HTR-8/SVneo (cell line): ENCODE data around the gene ADAM12.

Experiments
- DNase-seq: peaks from one replicate; pipeline ENCODE4 v3.0.0; 2011; ENCODE audit warnings: low spot score, mixed read lengths; ENCODE audit not compliant: insufficient read length
- FAIRE-seq: peaks from 2 replicates; lab custom pipeline; 2011; peaks lifted over from hg19 to GRCh38; lab: Jason Lieb, UNC

The ADAM12 gene

DNA sequence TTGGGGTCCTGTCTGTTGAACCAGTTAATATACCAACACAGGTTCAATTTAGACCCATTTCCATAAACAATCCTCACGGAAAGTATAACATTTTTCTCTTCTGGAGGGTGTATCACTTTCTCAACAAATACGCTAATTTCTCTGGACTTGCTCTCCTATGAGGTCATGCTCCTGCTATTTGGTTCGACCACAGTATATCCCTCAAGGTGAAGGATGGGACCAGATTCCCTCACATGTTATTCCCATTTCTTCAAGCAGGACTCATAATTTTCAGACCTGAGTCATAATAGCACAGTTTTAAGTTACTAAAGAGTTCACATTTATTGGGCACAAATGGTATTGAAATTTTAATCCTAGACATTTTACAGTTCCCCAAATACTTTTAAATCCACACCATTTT, 57.2 kb downstream of the ADAM12 start:
- FAIRE-seq: no peak
- peak; percentile 19 for DNase-seq

DNA sequence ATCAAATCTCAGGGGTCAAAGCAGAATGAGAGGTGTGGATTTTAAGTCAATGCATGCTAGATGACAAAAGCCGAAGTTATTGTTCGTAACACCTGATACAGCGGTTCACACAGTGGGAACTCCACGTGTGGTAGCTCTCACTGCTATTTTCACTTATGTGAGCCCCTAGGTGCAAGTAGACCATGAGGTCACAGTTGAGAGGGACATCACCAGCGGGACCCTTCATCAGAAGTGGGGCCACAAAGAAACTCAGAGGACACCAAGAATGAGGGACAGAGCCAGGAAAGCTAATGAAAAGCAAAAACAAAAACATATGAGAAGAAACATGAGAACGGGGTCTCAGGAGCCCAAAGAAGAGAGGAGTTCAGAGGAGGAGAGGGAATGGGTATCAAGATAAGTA, 63.5 kb downstream of the ADAM12 start:
- FAIRE-seq: no peak
- DNase-seq: no peak

DNA sequence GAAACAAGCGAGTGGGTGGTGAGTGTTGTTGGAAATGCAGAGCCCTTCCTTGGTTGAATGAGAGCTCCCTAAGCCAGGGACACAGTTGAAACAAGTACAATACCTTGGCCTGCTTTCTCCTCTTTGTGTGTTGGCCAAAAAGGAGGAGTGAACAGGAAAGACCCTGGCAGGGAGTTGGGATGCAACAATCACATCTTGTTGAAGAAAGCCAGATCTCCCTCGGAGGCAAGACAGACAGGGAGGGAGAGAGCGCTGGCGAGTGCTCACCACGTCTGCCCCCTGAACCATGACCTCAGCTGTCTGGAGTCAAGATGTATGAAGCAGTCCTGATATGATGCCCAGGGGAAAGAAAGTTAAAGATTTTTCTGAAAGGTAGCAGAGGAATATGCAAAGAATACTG, 66.8 kb downstream of the ADAM12 start:
- no peak for FAIRE-seq
- DNase-seq: no peak

DNA sequence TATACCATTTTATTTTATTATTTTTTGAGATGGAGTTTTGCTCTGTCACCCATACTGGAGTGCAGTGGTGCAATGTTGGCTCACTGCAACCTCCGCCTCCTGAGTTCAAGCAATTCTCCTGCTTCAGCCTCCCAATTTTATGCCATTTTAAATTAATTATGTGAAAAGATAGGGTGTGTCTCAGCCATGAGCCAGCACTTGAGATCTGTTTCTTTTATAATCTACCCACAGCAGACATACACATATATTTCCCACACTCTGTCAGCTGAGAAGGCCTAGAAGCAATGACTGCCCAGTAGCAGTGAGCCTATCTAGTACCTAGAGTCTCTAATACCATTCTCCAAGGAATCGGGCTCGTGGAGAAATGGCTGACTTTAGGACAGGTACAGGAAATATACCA, 70.5 kb downstream of the ADAM12 start:
- DNase-seq: no peak
- no peak for FAIRE-seq

DNA sequence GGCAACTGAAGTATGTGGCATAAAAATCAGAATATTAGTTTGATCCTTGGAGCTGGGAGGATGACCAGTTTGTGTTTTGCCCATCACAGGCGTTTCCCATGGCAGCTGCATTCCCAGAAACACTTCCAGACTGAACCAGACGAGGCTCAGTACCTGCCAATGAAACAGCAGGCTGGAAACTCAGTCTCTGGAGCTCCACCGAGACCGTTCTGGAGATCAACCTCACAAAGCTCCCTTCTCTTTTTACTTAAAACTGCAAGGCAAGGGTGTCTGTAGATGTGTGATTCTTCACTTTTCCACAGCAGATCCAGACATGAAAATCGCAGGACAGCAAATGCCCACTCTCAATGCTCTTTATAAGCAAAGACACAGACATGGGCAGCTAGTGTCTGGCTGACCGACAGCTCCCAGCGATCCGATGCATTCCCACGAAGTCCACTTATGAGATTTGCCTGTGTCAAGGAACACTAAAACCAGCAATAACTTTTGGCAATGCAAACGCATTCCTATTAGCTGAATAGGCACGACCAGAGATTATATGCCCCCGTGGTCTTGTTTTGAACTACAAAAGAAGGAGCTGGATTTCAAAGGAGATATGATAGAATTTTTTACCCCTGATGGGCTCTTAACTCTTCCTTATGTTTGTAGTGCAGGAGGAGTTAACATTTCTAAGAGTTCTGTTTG, 72.6 kb downstream of the ADAM12 start:
- DNase-seq (no peak), FAIRE-seq (no peak)

DNA sequence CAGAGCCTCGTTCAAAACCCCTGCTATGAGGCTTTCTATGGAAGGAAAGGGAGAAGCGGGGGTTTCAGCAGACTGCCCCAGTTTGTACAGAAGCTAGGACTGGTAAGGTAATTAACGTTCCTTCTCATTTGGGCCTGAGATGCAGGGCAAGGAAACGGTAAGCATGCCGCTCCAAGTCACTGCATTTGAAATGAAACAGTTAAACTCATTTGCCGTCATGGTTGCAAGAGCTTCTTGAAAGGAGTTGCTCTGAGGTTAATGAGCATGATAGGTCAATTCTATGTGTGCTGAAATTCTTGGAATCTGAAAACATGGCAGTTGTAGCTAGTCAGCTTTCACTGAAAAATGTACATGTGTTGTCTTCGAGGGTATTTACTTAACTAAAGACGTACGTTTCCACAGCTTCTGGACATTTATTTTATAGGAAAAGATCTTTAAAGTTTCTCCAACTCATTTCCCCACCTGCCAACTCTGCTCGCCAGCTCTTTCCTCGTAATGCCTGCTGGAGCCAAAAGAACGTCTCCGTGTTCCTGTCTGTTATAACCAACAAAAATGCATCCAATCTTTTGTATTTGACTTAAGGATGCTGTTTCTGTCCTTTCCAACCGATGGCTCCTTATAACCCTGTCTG, 73.3 kb downstream of the ADAM12 start:
- no peak for DNase-seq
- FAIRE-seq: no peak

DNA sequence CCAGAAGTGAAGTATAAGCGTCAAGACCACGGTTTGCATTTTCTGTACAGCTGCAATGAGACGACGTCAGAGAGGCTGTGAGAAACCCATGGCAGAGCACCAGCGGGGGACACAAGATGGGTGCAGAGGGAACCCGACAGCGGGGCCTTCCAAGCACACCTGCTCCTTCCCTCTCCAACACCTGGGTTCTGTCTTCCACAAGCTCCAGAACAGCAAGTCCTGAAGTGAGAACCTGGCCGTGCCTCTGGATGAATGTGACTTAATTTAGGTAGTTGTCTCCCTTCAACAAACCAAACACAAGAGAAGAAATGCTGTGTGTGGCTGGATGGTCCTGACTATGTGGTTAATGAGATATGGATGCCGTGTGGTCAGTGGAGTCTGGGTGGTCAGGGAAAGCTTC, 76.1 kb downstream of the ADAM12 start:
- DNase-seq: no peak
- no peak for FAIRE-seq

DNA sequence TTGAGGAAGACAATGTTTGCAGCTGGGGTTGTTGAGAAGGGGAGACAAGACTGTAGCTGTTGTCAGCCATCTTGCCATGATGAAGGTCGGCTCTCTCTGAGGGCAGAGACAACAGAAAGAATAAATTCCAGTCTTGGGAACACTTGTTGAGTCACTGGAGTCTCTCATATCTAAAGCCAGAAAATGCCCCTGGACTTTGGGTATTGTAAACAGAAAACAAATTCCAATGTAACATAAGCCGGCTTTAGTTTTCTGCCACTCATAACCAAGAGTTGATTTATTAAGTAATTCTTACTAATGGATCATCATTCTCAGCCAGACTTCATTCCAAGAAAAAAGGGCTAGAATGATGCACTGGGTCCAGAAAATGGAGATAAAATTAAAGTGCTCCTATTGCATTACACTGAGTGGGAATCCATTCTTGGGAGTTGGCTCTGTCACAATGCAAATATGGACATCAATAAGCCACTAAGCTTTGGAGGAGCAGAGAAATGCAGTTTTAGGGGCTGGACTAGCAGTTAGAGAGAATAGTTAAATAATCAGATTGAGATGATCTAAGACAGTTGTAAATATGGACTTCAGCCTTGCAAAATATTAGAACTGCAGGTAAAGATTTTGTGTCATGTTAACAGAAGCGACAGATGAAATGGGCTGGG, 78.9 kb downstream of the ADAM12 start:
- FAIRE-seq (no peak), DNase-seq (no peak)

DNA sequence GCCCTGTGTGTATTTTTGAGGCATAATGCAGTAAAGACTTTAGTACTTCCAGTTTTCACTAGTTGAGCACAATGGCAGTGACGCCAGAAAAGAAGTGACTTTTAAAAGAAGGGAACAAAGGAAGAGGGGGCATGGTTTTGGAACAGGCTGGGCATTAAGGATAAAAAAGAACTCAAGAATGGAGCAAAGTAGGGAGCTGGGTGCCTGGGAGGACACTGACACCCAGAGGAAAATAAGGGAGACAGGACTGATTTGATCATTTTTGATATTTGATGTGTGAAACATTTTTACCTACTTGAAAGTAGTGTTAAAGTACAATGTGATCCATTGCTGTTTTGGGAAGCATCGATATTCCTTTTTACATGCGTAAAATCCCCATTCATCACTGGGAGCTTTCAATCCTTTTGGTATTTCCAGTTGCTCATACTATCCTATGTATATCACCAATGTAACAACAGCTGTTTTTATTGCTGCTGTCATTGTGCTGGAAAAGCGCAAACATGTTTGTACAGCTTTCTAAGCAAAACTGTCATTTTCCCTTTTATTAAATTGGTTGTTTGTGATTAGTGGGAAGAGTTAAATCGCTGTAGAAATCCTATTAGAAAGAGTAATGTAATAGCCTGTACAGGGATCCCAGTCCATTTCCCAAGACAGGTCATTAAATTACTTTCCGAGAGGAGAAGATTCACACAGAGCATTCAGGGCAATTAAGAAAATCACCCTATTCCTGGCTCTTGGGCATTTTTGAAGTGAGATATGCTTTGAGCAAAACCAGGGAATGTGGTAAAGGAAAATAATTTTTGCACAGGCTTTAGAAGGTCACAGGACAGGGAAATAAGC, 85.2 kb downstream of the ADAM12 start:
- DNase-seq (no peak), FAIRE-seq (no peak)

DNA sequence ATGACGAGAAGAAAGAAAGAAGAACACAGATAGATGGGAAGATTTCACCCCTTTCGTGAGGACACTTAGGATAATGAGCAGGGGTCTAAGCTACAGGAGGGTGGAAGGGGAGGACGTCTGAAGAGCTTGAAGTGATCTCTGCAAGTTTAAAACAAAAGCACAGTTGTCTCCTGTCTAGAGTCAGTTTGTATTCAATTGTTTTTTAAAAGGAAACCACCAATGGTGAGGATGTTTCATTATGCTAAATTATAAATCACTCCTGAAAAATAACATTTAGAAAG, 85.9 kb downstream of the ADAM12 start:
- DNase-seq (no peak), FAIRE-seq (no peak)

DNA sequence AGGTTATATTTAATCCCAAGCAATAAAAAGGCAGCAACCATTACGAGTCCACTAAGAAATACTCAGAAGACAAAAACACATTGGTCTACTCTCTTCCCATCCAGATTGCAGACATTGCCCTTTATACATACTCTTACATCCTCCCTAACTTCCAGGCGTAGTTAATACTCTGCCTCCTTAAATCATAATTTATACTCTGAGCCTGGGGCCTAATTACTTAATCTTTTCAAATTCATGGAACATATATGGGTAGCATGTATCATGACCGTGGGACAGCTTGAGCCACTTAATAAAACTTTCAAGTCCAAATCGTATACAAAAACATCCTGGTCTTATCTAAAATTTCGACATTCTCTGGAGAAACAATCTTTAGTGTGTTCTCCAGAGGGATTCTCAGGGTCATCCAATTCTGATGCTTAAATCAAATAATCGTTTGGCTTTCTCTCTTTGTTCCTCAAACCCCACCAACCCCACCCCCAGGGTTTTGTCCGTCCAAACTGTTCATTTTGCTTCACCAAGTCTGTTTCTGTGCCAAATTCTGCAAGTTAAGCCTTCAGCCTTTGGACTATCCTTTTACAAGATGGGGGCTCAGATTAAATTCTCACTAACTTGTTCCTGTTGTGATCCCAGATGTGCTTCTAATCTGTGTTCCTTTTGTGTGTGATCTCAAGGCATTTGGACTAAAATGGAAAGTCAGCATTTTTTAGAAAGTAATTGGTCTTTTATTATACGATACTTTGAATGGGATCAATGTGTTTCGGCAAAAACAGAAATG, 86.4 kb downstream of the ADAM12 start:
- no peak for FAIRE-seq
- no peak for DNase-seq

DNA sequence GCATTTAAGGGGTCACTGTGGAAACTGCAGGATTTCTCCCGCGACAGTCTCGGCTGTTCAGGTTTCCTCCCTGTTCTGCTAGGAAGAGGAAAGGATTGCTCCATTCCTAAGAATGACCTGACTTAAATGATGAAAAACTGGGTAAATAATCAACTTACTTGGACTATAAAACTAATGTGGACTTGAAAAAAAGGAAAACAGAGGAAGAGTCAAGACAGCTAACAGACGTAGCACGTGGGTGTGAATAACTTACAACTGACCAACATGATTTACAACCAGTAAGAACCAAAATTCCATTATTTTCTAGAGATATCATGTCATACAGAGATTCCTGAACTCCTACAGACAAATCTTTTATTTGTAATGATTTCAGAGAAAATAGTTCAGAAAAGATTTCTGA, 93.8 kb downstream of the ADAM12 start:
- DNase-seq (no peak), FAIRE-seq (no peak)

DNA sequence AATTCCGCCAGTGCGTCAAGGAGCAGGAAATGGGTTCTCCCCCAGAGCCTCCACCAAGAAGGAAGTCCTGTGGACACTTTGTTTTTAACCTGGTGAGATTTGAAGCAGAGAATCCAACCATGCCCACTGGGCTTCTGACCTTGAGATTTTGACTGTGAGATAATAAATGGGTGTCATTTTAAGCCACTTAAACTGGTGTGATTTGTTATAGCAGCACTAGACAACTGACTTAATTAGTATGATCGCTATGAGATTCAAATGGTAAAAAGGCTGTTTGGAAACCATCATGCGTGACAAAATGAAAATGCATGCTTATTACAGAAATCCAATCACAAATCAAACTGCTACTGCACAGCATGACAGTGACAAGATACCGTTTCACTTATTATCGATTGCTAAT, 98.0 kb downstream of the ADAM12 start:
- FAIRE-seq (no peak), DNase-seq (no peak)

DNA sequence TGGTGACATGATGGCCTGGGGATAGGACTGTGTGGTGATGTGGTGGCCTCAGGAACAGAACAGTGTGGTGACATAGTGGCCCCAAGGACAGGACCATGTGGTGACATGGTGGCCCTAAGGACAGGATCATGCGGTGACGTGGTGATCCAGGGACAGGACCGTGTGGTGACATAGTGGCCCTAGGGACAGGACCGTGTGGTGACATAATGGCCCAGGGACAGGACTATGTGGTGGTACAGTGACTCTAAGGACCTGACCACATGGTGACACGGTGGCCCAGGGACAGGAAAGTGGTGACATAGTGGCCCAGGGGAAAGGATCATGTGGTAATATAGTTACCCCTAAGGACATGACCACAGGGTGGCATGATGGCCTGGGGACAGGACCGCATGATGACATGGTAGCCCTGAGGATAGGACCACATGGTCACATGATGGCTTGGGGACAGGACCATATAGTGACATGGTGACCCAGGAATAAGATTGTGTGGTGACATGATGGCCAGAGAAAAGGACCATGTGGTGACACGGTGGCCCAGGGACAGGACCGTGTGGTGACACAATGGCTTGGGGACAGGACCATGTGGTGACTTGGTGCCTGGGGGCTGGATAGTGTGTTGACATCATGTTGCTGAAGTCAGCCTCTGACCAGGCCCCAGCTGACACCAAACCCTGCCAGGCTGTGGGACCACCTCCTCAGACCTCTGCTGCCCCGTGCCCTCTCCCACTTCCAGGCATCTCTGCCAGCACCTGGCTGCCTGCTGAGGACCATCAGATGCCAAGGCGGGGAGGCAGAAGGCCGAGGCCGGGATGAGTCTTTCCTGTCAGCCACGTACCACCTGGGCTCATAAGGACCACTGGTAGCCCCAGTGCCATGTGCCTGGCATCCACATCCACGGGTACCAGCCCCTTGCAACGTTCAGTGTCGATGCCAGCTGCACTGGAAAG, 99.5 kb downstream of the ADAM12 start:
- FAIRE-seq (no peak), DNase-seq (no peak)

DNA sequence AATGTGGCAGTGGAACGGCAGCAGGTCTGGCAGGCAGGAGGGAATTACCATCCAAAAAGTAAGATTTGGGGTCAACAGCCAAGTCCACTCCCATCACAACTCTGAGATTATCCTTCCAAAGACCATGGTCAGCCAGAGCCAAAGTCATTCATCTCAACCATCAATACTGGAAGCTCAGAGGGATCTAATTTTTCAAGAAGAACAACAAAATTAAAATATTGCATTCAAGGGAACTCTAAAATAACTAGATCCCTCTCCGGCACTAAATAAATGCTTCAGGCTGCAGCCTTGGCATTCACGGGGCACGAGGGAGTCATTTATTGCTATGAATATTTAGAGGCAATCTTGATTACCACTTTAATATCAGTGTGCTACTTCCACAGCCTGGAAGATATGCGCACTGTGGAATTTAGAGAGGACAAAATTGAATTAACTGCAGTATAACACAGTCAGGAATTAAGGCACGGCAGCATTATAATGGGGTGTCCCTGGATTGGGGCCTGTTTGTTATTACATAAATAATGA, 102.0 kb downstream of the ADAM12 start:
- no peak for FAIRE-seq

DNA sequence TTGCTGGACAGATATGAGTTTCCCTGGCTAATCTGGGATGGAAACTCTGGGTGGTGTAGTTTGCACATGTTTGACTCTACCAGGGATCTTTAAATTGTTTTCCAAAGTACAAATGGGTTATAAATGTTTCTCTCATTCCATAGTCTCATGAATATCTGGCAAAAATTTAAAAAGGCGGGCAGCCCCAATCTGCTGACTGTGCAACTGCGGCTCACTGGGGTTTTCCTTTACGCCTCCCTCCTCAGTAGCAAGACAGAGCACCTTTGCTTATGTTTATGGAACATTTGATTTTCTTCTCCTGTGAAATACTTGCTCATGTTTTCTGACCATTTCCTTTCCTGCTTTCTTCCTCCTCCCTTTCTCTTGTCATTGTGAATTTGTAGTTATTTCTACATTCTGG, 105.0 kb downstream of the ADAM12 start:
- no peak for FAIRE-seq
- DNase-seq: no peak

More for the DNA sequence above, 102.0 kb downstream of the ADAM12 start:
- no peak for DNase-seq

DNA sequence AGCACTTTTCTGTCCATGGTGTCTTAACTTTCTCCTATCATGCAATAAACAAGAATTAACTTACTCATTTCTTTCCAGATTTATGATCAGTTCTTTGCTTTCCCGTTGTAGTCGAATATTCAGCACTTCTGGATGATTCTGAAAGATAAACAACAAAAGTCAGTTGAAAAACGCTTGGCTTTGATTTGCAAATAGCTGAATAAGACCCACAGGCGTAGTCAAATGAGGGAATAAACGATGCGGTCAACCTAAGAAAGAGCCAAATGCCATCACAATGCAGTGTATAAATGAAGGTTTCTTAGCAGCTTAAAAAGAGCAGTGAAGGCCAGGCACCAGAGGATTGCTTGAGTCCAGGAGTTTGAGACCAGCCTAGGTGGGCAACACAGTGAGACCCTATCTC, 109.4 kb downstream of the ADAM12 start:
- FAIRE-seq (no peak), DNase-seq (no peak)

DNA sequence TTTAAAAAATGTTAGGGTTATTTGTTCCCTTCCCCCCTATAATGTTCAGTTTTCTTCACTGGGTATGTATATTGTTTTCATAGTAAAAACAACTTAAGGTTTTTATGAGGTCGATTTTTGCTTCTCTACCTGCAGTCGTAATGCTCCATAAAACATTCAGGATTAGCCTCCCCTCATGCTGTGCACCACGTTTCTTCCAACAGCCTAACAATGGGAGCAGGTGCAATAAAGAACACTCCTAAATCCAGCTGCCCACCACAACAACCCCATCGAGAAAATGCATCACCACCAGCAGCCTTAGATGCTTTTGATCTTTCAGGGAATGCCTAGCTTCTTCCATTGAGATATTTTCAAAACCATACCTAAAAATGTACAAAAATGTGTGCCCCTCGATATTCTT, 111.1 kb downstream of the ADAM12 start:
- DNase-seq (no peak), FAIRE-seq (no peak)

DNA sequence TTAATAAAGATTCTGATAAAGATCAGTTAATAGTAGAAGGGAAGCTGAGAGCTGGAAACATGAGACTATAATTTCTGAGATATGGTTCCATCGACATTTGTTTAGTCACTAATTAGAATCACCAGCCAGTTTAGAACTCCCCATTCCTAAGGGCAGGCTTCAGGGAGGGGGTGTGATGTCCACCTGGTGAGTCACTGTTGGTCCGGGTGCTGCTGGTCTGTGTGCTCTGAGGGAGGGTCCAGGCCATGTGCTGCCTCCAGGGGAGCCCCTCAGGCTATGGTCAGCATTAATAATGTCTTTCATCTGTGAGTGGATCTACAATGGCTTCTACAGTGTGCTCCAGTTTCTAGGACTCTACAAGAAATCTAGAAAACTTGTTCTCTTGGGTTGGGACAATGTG, 115.8 kb downstream of the ADAM12 start:
- no peak for DNase-seq
- no peak for FAIRE-seq
